Fibroblast of gingiva (primary cell): Measurements from ENCODE around the gene SEMA4C.
"Not testable (repeated sequence)": the region's sequence is repeated elsewhere in the genome, so short reads cannot be mapped to it uniquely, and the experiment has no call there.

Experiments used
- DNase-seq: peaks from one replicate; pipeline ENCODE4 v3.0.0-alpha.2; 2011; ENCODE audit warnings: low read depth

Gene SEMA4C

GRCh38 chr2:96898135-96898505 lies 28.2 kb upstream of the SEMA4C start:
- no peak for DNase-seq

GRCh38 chr2:96897491-96898134 lies 27.7 kb upstream of the SEMA4C start:
- DNase-seq, result no peak

- DNase-seq, result no peak
Measured at GRCh38 chr2:96895746-96896651, 26.1 kb upstream of the SEMA4C start.

- no peak for DNase-seq
Measured at GRCh38 chr2:96895032-96895745, 25.3 kb upstream of the SEMA4C start.

- DNase-seq, result no peak
Measured at GRCh38 chr2:96894151-96894531, 24.3 kb upstream of the SEMA4C start.

GRCh38 chr2:96893289-96894150 lies 23.6 kb upstream of the SEMA4C start:
- DNase-seq, result no peak

GRCh38 chr2:96891591-96892333 lies 21.9 kb upstream of the SEMA4C start:
- DNase-seq, result no peak

GRCh38 chr2:96890726-96891385 lies 21.0 kb upstream of the SEMA4C start:
- no peak for DNase-seq

GRCh38 chr2:96890252-96890651 lies 20.4 kb upstream of the SEMA4C start:
- DNase-seq, result no peak

- DNase-seq, result not testable (repeated sequence)
Measured at GRCh38 chr2:96889502-96889901, 19.6 kb upstream of the SEMA4C start.

GRCh38 chr2:96888072-96889011 lies 18.5 kb upstream of the SEMA4C start:
- DNase-seq, result no peak

- no peak for DNase-seq
Measured at GRCh38 chr2:96887493-96888012, 17.7 kb upstream of the SEMA4C start.

GRCh38 chr2:96885432-96886347 lies 15.8 kb upstream of the SEMA4C start:
- no peak for DNase-seq

GRCh38 chr2:96884299-96885094 lies 14.6 kb upstream of the SEMA4C start:
- DNase-seq, result no peak

GRCh38 chr2:96883306-96883705 lies 13.4 kb upstream of the SEMA4C start:
- no peak for DNase-seq

GRCh38 chr2:96882906-96883305 lies 13.0 kb upstream of the SEMA4C start:
- DNase-seq, result no peak

GRCh38 chr2:96882230-96882629 lies 12.3 kb upstream of the SEMA4C start:
- DNase-seq, result no peak
